ENCODE measurements around the gene NDUFA7. TPM values are rescaled to one million over a fixed set of nuclear protein-coding genes. Genes with fewer than 3 reads are reported as not detected.
"Not testable (repeated sequence)": the region's sequence is repeated elsewhere in the genome, so short reads cannot be mapped to it uniquely, and the experiment has no call there.

Gene NDUFA7
- polyA plus RNA-seq, 1 of the 3 experiments (the other 2 are of a cell fraction) = 111 TPM

- H3K9ac ChIP-seq; H3K4me2 ChIP-seq; H2AFZ ChIP-seq (ENCODE audit: low read depth); H3K9me2 ChIP-seq; H3K27ac ChIP-seq (ENCODE audit: low read depth in 2 of 2, low read length in 1 of 2); DNase-seq; H3K4me3 ChIP-seq (ENCODE audit: low read depth in 2 of 2, low read length in 1 of 2); POLR2A ChIA-PET; H3K9me3 ChIP-seq; H3K27me3 ChIP-seq (ENCODE audit: insufficient read depth): not testable (repeated sequence)
- peaks cover 10% of the 10 kb centered on the region for H3F3A ChIP-seq (replicated peaks; ENCODE audit: insufficient read depth)
- peaks cover 62% of the 10 kb centered on the region for H3K79me2 ChIP-seq (ENCODE audit: insufficient read depth)
- H4K20me1 ChIP-seq (ENCODE audit: insufficient read depth) = peaks cover 18% of the 10 kb centered on the region
- 85% methylated on average over 9 of the region's 9 CpGs for WGBS (ENCODE audit: low lambda C conversion rate)
- H3K36me3 ChIP-seq (replicated peaks in 1 of 2; ENCODE audit: control insufficient read depth in 1 of 2, insufficient read depth in 2 of 2, low read length in 1 of 2) = peaks cover 12 to 20% of the 10 kb centered on the region in 2 experiments
- peaks cover 14 to 16% of the 10 kb centered on the region in 2 experiments; a peak in 2 of 4 replicates for H3K4me1 ChIP-seq (ENCODE audit: control insufficient read depth in 1 of 2, insufficient read depth in 2 of 2, low read depth in 1 of 2, low read length in 1 of 2)
- 0 out of 2 replicates have a peak, but pooled peaks have one; percentile 25 for TF ChIP-seq RAD21 (IDR thresholded peaks at IDR 0.05; ENCODE audit: low read length)
- TF ChIP-seq, protein P1, sequence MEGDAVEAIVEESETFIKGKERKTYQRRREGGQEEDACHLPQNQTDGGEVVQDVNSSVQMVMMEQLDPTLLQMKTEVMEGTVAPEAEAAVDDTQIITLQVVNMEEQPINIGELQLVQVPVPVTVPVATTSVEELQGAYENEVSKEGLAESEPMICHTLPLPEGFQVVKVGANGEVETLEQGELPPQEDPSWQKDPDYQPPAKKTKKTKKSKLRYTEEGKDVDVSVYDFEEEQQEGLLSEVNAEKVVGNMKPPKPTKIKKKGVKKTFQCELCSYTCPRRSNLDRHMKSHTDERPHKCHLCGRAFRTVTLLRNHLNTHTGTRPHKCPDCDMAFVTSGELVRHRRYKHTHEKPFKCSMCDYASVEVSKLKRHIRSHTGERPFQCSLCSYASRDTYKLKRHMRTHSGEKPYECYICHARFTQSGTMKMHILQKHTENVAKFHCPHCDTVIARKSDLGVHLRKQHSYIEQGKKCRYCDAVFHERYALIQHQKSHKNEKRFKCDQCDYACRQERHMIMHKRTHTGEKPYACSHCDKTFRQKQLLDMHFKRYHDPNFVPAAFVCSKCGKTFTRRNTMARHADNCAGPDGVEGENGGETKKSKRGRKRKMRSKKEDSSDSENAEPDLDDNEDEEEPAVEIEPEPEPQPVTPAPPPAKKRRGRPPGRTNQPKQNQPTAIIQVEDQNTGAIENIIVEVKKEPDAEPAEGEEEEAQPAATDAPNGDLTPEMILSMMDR (IDR thresholded peaks at IDR 0.05) = peak; percentile 24
- CTCF ChIA-PET = interaction anchor here (0.7 to 0.9 kb wide), 2 partner anchors 51 to 114 kb away, joined by 3 read pairs; no protein-coding TSS in a partner anchor
These were observed 2.3 kb downstream of the NDUFA7 start for GRCh38 chr19:8318835-8319234.

DNA sequence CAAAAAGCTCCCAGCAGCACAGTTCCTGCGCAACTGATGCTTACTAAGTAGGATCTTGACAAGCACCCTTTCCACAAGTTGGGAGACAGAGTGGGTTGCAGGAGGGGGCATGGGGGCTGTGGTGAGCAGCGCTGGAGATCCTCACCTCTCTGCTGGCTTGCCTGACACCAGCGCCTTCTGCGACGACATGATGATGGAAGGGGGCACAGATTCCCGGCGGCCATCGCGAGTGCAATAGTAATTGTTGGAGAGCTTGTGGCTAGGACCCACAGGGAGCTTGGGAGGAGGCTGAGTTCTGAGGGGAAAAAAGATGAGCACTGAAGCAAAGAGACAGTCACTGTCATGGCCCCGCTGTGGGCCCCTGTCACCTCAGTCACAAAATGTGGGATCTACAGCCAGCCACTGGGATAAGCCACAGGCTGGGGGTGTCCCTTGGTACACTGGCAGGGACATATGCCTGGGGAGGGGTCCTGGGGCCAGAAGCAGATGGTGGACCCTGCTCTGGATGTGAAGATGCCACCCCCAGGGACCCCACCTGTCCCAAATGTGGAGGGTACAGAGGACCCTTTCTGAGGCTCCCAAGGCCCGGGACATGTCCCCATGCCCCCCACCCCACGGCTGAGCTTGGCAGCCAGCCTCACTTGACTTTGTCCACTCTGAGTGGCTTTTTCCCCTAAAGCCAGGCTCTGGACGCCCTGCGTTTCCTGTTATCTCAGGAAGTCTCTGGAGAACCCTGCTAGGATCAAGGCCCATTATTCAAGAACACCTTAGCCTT is 4.6 kb downstream of the NDUFA7 start:
- ChIA-PET CTCF (no interaction called here), POLR2A (no interaction called here)

More for the DNA sequence above, 4.6 kb downstream of the NDUFA7 start:
- Histone ChIP-seq H3K9ac (no peak overlapping the region), H4K20me1 (ENCODE audit: insufficient read depth) (no peaks in the 10 kb centered on the region), H2AFZ (ENCODE audit: low read depth) (no peak overlapping the region), H3F3A (replicated peaks; ENCODE audit: insufficient read depth) (peaks cover 6% of the 10 kb centered on the region), H3K4me1 (ENCODE audit: control insufficient read depth in 1 of 2, insufficient read depth in 2 of 2, low read depth in 1 of 2, low read length in 1 of 2) (peaks cover 5 to 6% of the 10 kb centered on the region in 2 experiments; a peak in 1 of 4 replicates), H3K79me2 (ENCODE audit: insufficient read depth) (peaks cover 41% of the 10 kb centered on the region), H3K27me3 (ENCODE audit: insufficient read depth) (no peaks in the 10 kb centered on the region), H3K27ac (ENCODE audit: low read depth in 2 of 2, low read length in 1 of 2) (no peak overlapping the region), H3K36me3 (replicated peaks in 1 of 2; ENCODE audit: control insufficient read depth in 1 of 2, insufficient read depth in 2 of 2, low read length in 1 of 2) (peaks cover 8 to 9% of the 10 kb centered on the region in 2 experiments), H3K9me3 (no peaks in the 10 kb centered on the region), H3K4me2 (no peak overlapping the region), H3K4me3 (ENCODE audit: low read depth in 2 of 2, low read length in 1 of 2) (no peak overlapping the region), H3K9me2 (no peaks in the 10 kb centered on the region)
- no peak for DNase-seq
- 96% methylated on average over 13 of the region's 14 CpGs for WGBS (ENCODE audit: low lambda C conversion rate)
- TF ChIP-seq NRF1 (IDR thresholded peaks at IDR 0.05; ENCODE audit: low read depth, low read length) (no peak), GATA2 (CRISPR knock-in tag; IDR thresholded peaks at IDR 0.05) (no peak), EZH2phosphoT487 (IDR thresholded peaks at IDR 0.05; ENCODE audit: borderline replicate concordance, low read depth) (no peak), YY1 (IDR thresholded peaks at IDR 0.05; ENCODE audit: low read depth) (no peak), NFIC (IDR thresholded peaks at IDR 0.05; ENCODE audit: borderline replicate concordance) (no peak), MAX (IDR thresholded peaks at IDR 0.05; ENCODE audit: low read depth) (no peak), ZBTB33 (IDR thresholded peaks at IDR 0.05; ENCODE audit: borderline replicate concordance, low read depth) (no peak), CHD2 (IDR thresholded peaks at IDR 0.05; ENCODE audit: low read length, partially characterized antibody) (no peak), RAD21 (IDR thresholded peaks at IDR 0.05; ENCODE audit: low read length) (no peak), TCF12 (IDR thresholded peaks at IDR 0.05) (no peak)
- TF ChIP-seq, protein P2, sequence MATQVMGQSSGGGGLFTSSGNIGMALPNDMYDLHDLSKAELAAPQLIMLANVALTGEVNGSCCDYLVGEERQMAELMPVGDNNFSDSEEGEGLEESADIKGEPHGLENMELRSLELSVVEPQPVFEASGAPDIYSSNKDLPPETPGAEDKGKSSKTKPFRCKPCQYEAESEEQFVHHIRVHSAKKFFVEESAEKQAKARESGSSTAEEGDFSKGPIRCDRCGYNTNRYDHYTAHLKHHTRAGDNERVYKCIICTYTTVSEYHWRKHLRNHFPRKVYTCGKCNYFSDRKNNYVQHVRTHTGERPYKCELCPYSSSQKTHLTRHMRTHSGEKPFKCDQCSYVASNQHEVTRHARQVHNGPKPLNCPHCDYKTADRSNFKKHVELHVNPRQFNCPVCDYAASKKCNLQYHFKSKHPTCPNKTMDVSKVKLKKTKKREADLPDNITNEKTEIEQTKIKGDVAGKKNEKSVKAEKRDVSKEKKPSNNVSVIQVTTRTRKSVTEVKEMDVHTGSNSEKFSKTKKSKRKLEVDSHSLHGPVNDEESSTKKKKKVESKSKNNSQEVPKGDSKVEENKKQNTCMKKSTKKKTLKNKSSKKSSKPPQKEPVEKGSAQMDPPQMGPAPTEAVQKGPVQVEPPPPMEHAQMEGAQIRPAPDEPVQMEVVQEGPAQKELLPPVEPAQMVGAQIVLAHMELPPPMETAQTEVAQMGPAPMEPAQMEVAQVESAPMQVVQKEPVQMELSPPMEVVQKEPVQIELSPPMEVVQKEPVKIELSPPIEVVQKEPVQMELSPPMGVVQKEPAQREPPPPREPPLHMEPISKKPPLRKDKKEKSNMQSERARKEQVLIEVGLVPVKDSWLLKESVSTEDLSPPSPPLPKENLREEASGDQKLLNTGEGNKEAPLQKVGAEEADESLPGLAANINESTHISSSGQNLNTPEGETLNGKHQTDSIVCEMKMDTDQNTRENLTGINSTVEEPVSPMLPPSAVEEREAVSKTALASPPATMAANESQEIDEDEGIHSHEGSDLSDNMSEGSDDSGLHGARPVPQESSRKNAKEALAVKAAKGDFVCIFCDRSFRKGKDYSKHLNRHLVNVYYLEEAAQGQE (IDR thresholded peaks at IDR 0.05; ENCODE audit: low read depth, low read length) = no peak
